Panc1 (cell line): ENCODE measurements around the gene PRKCB.

Experiments
- POLR2AphosphoS5 ChIP-seq: IDR thresholded peaks from 2 replicates; pipeline ENCODE4 v1.6.1; 2012; ENCODE audit warnings: mild to moderate bottlenecking, low read depth, low read length, moderate library complexity
- TCF7L2 ChIP-seq: IDR thresholded peaks from 2 replicates; pipeline ENCODE4 v1.6.1; 2011; ENCODE audit warnings: mild to moderate bottlenecking, low read depth, low read length, inconsistent platforms
- TF ChIP-seq, protein P1 (sequence below): fragments of 450-650 bp; IDR thresholded peaks from 2 replicates; pipeline ENCODE4 v1.5.1; 2017; ENCODE audit warnings: mild to moderate bottlenecking

DNA sequence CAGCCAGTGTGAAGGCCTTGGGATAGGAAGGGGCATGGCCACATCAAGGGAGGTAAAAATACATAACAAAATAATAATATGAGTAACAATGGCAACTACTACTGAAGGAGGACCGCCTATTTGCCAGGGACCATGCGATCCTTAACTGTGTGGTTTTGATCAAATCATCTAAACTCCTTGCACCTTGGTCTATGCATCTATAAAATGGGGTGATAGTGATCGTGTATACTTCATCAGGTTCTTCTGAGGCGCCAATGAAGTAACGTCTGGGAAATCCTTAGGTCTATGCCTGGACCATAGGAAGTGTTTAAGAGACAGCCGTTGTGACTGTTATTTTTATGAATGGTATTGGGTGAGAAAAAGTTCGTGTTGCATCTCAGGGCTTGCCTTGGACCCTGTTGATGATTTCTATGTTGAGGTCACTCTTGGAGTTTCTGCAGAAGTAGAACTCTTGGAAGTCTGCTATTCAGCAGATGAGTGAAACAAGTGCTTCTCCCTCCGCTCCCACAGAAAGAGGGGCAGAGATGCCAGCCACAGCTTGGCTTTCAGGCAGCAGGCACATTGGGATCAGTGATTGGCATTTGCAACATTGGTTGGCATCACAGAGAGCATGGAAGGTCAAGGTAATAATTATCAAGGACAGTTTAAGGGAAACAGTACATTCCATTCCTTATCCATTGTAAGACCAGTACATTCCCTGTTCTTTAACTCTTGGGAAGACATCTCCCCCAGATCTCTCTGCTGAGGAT, 63.1 kb downstream of the PRKCB start:
- TF ChIP-seq, protein P1, sequence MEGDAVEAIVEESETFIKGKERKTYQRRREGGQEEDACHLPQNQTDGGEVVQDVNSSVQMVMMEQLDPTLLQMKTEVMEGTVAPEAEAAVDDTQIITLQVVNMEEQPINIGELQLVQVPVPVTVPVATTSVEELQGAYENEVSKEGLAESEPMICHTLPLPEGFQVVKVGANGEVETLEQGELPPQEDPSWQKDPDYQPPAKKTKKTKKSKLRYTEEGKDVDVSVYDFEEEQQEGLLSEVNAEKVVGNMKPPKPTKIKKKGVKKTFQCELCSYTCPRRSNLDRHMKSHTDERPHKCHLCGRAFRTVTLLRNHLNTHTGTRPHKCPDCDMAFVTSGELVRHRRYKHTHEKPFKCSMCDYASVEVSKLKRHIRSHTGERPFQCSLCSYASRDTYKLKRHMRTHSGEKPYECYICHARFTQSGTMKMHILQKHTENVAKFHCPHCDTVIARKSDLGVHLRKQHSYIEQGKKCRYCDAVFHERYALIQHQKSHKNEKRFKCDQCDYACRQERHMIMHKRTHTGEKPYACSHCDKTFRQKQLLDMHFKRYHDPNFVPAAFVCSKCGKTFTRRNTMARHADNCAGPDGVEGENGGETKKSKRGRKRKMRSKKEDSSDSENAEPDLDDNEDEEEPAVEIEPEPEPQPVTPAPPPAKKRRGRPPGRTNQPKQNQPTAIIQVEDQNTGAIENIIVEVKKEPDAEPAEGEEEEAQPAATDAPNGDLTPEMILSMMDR: no peak
- TF ChIP-seq TCF7L2 (no peak), POLR2AphosphoS5 (no peak)
